Gastrocnemius medialis (tissue), 4 donors: ENCODE data around the gene TTC3.

ENCODE experiments used
- POLR2A ChIP-seq, 2 donors: fragments of 450-650 bp; IDR thresholded peaks; one replicate each; pipeline ENCODE4 v1.6.1; 2017; ENCODE audit warnings: antibody characterized with exemption in 2 of 2, mild to moderate bottlenecking in 2 of 2, moderate library complexity in 2 of 2
- TF ChIP-seq, protein P1 (sequence below), 5 experiments: fragments of 450-650 bp in 3 of 5; fragments of 200-600 bp in 2 of 5; sonication (generic) in 2 of 5; IDR thresholded peaks in 4 of 5; conservative IDR thresholded peaks in 1 of 5; 1 replicate in 4 of 5; 2 replicates in 1 of 5; pipeline ENCODE4 v1.5.1; 2016 to 2019; ENCODE audit warnings: antibody characterized with exemption in 5 of 5, mild to moderate bottlenecking in 3 of 5, moderate library complexity in 3 of 5

DNA sequence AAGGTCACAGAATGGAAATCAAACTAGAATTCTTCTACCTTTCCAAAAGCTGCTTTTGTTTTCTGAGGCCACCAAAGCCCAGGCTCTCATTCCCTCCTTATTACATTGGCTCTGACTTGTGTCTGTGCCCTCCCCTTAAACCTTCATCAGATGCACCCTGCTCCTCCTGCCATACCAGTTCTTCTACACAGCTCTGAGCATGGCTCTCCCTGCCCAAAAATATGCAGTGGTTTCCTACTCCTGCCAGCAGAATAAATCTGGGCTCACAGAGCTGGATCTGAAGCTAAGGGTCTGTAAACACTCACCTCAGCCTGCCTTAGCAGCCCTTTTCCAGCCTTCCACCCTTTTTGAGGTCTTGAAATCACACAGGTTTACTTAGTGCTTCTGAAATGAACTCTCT, 55.0 kb downstream of the TTC3 start:
- TF ChIP-seq, protein P1, sequence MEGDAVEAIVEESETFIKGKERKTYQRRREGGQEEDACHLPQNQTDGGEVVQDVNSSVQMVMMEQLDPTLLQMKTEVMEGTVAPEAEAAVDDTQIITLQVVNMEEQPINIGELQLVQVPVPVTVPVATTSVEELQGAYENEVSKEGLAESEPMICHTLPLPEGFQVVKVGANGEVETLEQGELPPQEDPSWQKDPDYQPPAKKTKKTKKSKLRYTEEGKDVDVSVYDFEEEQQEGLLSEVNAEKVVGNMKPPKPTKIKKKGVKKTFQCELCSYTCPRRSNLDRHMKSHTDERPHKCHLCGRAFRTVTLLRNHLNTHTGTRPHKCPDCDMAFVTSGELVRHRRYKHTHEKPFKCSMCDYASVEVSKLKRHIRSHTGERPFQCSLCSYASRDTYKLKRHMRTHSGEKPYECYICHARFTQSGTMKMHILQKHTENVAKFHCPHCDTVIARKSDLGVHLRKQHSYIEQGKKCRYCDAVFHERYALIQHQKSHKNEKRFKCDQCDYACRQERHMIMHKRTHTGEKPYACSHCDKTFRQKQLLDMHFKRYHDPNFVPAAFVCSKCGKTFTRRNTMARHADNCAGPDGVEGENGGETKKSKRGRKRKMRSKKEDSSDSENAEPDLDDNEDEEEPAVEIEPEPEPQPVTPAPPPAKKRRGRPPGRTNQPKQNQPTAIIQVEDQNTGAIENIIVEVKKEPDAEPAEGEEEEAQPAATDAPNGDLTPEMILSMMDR (IDR thresholded peaks at IDR 0.05 in 4 of 5, conservative IDR thresholded peaks at IDR 0.05 in 1 of 5): no peak
- TF ChIP-seq POLR2A (IDR thresholded peaks at IDR 0.05): no peak
